Stimulated activated naive CD8-positive, alpha-beta T cell treated with anti-CD3 and anti-CD28 coated beads, Interleukin-15, Interleukin-2, amounts not matched to agents 100 ng/mL and 50 ng/mL, for 24 hours (primary cell): ENCODE results near the gene EPOP.

Experiments
- H3K27ac Mint-ChIP-seq: one replicate; pipeline ENCODE4 v1.8.0; 2021; ENCODE audit warnings: mild to moderate bottlenecking, mixed read lengths
- H3K27me3 Mint-ChIP-seq: one replicate; pipeline ENCODE4 v1.8.0; 2021; ENCODE audit warnings: mixed read lengths
- H3K36me3 Mint-ChIP-seq: one replicate; pipeline ENCODE4 v1.8.0; 2021; ENCODE audit warnings: low read depth, mixed read lengths
- H3K4me1 Mint-ChIP-seq: one replicate; pipeline ENCODE4 v1.8.0; 2021; ENCODE audit warnings: low read depth, mixed read lengths
- H3K4me3 Mint-ChIP-seq: one replicate; pipeline ENCODE4 v1.8.0; 2021; ENCODE audit warnings: mild to moderate bottlenecking, mixed read lengths
- H3K9me3 Mint-ChIP-seq: one replicate; pipeline ENCODE4 v1.8.0; 2021; ENCODE audit warnings: mixed read lengths

The EPOP gene

DNA sequence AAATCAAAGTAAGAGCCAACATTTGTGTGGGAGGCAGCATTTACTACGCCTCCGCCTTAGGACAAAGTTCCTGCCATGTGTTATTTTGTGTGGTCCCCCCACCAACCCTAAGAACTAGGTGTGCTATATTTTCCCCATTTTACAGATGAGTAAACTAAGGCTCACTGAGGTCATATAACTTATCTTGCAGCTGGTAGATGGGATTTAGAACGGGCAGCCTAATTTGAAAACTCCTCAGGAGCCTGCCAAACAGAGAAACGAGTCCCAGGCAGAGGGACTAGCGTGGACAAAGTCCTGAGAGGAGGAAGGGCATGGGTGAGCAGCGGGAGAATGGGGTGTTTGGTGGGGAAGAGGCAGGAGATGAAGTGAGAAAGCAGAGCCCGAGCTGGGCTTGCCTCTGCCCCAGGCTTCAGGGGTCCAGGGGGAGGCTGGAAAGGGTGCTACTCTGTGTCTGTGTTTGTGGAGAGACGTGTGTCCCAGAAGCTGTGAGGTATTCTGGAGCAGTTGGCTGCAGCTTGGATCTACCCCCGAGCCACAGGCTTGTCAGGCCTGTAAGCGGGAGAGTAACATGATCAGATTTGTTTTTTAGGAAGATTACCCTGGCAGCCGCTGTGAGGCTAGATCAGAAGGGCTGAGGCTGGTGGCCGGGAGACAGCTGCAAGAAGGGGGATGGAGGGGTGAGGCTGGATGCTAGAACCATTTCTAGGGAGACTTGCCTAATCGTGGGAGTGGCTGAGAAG, 35.3 kb upstream of the EPOP start:
- no peak overlapping the region for H3K4me3 Mint-ChIP-seq
- no peaks in the 10 kb centered on the region for H3K9me3 Mint-ChIP-seq
- no peaks in the 10 kb centered on the region for H3K27me3 Mint-ChIP-seq
- H3K27ac Mint-ChIP-seq: peak overlapping the region; percentile 77
- peaks cover 67% of the 10 kb centered on the region for H3K36me3 Mint-ChIP-seq
- H3K4me1 Mint-ChIP-seq: peaks cover 66% of the 10 kb centered on the region

DNA sequence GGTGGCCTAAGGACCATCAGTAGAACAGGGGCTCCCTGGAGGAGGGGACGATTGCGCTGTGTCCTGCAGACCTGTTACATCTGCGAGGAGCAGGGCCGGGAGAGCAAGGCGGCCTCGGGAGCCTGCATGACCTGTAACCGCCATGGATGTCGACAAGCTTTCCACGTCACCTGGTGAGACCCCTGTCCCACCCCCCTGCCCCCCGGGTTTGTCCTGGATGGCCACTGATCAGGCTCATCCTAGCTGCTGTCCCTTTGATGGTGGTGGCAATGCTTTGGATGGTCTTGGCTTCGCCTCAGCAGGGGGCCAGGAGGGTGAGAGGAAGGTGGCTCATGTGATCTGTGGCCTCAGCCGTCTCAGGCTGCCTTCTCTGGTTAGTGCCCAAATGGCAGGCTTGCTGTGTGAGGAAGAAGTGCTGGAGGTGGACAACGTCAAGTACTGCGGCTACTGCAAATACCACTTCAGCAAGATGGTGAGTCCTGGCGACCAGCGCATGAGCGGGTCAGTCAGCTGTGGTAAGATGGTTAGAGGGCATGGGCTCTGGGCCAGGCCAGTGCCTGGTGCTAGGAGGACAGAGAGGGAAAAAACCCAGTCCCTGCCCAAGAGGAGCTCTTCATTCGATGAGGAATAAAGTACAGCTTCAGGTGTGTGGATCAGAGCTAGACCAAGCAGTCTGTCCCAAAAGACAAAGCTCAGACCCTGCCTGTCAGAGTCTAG, 34.5 kb upstream of the EPOP start:
- Mint-ChIP-seq H3K4me1 (peaks cover 61% of the 10 kb centered on the region), H3K4me3 (no peak overlapping the region)

DNA sequence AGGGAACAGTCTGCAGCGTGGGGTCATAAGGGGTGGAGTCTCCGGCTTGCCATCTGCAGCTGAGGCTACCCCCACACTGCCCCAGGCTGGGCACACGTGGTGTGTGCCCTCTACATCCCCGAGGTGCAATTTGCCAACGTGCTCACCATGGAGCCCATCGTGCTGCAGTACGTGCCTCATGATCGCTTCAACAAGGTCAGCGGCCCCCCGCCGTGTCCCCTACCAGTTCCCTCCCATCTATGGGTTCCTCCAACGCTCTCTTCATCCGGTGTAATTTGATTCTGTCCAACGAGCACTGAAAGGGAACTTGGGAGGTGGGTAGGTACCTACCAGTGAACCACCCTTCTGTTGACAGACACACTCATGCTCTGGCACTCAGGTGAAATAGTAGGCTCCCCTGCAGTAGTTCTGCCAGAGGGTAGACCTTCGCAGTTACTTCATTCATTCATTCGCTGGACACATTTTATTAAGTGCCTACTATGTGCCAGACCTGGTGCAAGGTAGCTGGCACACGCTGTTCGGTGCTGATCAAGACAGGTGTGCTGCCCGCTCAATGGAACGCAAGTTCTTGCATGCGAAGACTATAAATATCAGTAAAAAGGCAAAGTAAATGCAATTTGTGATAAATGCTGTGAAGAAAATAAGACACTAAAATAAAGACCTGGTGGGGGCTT, 33.1 kb upstream of the EPOP start:
- no peaks in the 10 kb centered on the region for H3K27me3 Mint-ChIP-seq
- peak overlapping the region; percentile 97 for H3K4me3 Mint-ChIP-seq
- H3K9me3 Mint-ChIP-seq: no peaks in the 10 kb centered on the region
- H3K36me3 Mint-ChIP-seq: peaks cover 61% of the 10 kb centered on the region
- H3K4me1 Mint-ChIP-seq: peaks cover 59% of the 10 kb centered on the region
- H3K27ac Mint-ChIP-seq: peak overlapping the region; percentile 96

More for the DNA sequence above, 34.5 kb upstream of the EPOP start:
- no peaks in the 10 kb centered on the region for H3K9me3 Mint-ChIP-seq
- H3K27ac Mint-ChIP-seq: peak overlapping the region; percentile 77
- H3K27me3 Mint-ChIP-seq: no peaks in the 10 kb centered on the region
- peaks cover 64% of the 10 kb centered on the region for H3K36me3 Mint-ChIP-seq

DNA sequence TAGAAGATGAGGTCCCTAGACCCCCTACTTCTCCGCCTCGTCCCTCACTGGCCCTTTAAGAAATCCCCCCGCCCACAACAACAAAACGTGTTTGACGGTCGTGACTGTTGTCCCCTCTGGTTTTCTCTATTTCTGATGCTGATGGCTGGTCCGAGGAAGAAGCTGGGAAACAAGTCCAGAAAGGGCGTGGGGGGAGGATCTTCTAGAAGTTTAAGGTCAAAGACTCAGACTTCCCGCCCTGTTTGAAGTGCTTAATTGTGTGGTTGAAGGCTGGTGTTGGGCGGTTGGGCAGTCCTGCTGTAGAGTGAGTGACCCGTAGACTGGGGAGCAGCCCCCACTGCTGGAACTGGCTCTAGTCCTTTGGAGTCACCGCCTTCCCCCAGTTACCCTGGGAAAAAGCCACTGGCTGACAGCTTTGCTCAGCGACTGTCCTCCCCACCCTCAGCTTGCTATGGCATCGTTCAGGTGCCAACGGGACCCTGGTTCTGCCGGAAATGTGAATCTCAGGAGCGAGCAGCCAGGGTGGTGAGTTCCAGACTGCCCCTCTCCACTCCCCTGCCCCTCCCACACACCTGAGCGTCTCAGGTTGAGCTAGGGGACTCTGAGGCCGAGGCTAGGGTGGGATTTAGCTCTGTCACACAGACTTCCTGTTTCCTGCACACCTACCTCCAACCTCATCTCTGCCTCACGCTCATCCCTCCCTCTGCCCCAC, 31.9 kb upstream of the EPOP start:
- Mint-ChIP-seq H3K4me1 (peaks cover 60% of the 10 kb centered on the region), H3K9me3 (no peaks in the 10 kb centered on the region), H3K36me3 (peaks cover 60% of the 10 kb centered on the region), H3K27ac (peak overlapping the region; percentile 96), H3K27me3 (no peaks in the 10 kb centered on the region), H3K4me3 (peak overlapping the region; percentile 97)

DNA sequence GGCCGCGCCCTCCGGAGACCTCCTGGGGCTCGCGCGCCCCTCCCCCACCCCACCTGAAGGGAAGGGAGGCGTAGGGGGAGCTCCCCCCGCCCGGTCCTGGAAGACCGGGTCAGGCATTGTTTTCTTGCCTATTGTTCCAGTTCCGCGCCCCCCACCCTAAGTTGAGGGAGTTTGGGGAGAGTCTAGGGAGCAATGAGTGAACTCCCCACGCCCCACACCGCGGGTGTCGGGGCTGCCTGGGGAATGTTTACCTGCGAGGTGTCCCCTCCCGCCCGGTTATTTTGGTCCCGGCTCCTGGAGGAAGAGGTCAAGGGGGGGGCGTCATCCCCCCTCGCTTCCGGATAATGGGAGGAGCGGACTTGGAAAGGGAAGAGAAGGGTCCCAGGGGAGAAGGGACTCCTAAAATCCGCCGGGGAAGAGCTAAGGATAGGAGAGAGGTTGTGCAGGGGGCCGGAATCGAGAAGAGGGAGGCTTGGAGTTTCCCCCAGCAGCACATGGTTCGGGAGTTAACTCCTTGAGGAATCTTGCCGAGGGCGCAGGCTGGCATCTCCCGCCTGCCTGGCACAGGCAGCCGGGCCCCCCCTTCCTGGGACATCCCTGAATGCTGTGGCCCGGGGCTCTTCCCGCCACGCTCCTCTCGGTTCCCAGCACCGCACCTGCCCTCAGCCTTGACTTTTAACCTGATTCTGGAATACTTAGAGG, 31.2 kb upstream of the EPOP start:
- H3K4me3 Mint-ChIP-seq: peak overlapping the region; percentile 97
- no peaks in the 10 kb centered on the region for H3K9me3 Mint-ChIP-seq
- peak overlapping the region; percentile 96 for H3K27ac Mint-ChIP-seq
- H3K27me3 Mint-ChIP-seq: no peaks in the 10 kb centered on the region
- peaks cover 53% of the 10 kb centered on the region for H3K36me3 Mint-ChIP-seq
- peaks cover 60% of the 10 kb centered on the region for H3K4me1 Mint-ChIP-seq

DNA sequence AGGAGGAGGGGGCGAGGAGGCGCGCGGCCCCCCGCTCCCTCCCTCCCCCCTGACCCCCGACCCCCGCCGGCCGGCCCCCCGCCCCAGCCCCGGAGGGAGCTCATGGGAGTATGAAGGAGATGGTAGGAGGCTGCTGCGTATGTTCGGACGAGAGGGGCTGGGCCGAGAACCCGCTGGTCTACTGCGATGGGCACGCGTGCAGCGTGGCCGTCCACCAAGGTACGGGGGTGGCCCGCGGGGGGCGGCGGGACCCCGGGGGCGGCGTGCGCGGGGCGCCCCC, 30.7 kb upstream of the EPOP start:
- Mint-ChIP-seq H3K9me3 (no peaks in the 10 kb centered on the region), H3K27me3 (no peaks in the 10 kb centered on the region), H3K4me3 (peak overlapping the region; percentile 97), H3K27ac (no peak overlapping the region), H3K4me1 (peaks cover 59% of the 10 kb centered on the region), H3K36me3 (peaks cover 48% of the 10 kb centered on the region)

DNA sequence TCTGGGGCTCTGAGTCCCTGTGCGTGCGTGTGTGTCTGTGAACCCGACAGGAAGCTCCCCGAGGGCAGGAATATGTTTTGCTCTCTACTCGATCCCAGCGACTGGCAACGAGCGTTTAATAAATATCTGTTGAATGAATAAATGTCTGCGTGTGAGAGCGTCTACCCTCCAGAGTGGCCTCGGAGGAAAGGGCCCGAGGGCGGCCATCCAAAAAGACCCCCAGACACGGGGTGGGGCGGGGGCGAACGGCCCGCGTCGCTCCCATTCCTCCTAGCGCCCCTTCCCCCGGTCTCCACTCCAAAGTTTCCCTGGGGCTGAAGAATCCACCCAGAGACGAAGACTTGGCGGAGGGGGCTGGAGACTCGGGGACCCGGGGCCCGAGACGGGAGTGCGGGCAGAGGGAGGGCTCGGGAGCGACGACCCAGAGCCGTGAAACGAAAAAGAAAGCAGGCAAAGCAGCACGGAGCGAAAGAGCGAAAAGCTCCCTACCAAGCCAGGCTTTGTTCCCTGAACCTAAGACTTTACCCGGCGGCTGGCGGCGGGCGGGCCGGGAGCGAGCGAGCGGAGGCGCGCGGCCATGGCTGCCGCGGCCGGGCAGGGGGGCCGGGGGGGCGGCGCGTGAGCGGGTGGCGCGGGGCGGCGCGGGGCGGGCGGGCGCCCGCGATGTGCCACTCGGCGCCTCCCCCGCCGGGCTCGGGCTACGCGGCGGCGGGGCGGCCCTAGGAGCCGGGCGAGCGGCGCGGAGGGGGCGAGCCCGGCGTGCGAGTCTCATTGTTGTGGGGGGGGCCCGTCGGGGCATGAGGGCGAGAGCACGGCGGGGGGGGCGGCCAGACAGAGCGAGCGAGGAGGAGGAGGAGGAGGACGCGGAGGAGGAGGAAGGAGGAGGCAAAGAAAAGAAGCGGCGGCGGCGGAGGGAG, 30.1 kb upstream of the EPOP start, which contains the start of gene MLLT6:
MLLT6 (plus strand) TSS at position 668 of the 917 bp plus-strand sequence. CDS start 360 bp downstream, outside the sequence.
- H3K4me1 Mint-ChIP-seq: peaks cover 59% of the 10 kb centered on the region
- H3K36me3 Mint-ChIP-seq: peaks cover 46% of the 10 kb centered on the region
- peak within 1 kb of the TSS; percentile 100 for H3K4me3 Mint-ChIP-seq
- no peaks in the 10 kb centered on the region for H3K27me3 Mint-ChIP-seq
- H3K9me3 Mint-ChIP-seq: peaks cover 3% of the 10 kb centered on the region
- peak within 1 kb of the TSS; percentile 100 for H3K27ac Mint-ChIP-seq

DNA sequence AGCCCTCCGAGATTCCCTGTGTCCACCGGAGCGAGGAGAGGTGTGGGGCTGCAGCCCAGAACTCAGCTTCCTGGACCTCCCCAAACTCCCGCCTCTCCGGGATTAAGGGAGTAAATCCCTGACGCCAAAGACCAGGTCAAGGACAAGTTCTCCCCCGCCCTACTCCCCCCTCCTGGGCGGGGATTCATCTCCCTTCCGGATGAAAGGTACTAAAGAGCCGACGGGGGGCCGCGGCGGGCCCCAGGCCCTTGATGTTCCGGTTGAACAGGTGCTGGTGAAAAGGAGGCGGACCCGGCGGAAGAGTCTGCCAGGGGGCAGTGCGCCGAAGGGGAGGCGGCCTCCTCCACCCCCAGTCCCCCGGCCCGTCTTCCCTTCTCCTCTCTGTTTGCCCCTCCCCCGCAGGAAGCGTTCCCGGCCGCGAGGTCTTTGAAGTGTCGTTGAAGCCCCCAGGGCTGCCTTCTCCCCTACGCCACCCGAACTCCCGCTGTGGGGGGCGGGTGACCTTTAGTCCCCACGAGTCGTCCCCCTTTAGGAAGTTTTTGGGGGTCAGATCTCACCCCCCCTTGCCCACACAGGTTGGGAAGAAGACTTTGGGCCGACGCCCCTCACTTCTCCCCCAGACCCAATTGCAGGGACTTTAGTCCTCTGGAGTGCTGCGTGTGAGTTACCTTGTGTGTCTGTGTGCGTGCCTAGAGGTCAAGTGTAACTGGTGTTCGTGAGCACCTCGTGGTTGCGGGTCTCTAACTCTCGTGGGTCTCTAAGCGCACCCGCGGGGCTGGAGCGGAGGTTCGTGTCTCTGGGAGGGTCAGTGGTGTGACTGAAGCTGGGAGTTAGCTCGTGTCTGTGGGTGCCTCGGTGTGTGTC, 29.2 kb upstream of the EPOP start:
- Mint-ChIP-seq H3K27me3 (no peaks in the 10 kb centered on the region), H3K4me1 (peaks cover 60% of the 10 kb centered on the region), H3K9me3 (peaks cover 3% of the 10 kb centered on the region), H3K36me3 (peaks cover 40% of the 10 kb centered on the region), H3K27ac (peak overlapping the region; percentile 100), H3K4me3 (peak overlapping the region; percentile 100)

DNA sequence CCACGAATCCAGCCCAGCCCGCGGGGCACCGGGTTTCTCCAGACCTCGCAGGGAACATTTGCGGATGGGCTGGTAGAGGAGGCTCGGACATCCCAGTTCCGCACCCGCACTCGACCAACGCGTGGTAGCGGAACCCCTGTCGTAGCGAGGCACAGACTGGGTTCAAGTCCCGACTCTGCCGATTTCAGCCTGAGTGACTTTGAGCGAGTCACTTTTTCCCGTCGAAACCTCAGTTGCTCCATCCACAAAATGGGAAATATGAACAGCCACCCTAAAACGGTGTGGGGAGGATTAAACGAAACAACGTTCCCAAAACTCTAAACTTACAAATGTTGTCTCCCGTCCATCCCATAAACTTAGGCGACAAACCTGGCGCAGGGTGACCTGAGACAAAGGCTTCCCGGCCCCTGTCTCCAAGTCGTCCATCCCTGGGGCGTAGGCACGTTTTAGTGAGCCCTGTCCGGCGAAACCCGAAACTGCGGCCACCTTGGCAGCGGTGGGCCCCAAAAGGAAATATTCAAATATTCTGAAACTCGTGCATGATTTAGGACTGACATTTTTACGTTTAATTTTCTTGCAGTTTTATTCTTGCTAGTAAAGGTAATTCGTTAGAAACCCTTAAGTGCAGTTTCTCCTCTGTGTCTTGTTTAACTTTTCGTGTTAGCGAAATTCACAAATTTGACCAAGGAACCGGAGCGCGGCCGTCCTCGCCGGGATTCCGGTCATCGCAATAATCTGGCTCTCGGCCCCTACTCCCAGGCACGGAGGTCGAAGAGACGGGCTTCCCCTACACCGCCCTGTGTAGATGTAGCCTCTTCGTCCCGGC, 28.4 kb upstream of the EPOP start:
- Mint-ChIP-seq H3K4me1 (peaks cover 59% of the 10 kb centered on the region), H3K36me3 (peaks cover 36% of the 10 kb centered on the region), H3K4me3 (peak overlapping the region; percentile 100), H3K27ac (peak overlapping the region; percentile 100), H3K27me3 (no peaks in the 10 kb centered on the region), H3K9me3 (peaks cover 3% of the 10 kb centered on the region)

DNA sequence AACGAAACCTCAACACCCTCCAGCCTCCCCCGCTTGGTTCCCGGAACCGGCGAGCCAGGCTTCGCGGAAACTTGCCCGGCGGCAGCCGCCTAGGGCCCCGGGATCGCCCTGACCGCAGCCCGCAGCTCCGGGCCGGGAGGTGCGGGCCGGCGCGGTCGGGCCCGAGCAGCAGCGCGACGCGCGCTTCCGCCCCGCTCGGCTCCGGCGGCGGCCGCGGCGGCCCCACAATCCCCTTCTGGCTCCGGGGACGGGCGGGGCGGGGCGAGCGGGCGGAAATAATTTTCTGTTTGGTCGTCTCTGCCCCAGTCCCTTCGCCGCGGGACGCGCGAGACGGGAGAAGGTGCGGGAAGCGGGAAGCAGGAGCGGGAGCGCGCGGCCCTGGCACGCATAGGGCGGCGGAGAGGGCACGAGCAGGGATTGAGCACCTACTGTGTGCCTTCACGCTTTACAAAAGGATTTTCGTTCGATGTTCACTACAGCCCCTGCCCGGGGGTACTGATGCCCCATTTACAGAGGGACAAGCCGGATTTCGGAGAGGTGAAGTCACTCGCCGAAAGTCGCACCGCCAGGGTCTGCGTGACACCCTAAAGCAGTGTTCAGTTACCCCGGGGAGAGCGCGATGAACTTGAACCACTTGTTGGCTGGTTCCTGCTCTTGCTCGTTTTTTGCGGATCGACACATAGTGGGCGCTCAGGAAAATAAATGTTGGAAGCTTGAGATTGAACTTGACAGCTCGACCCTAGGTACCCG, 27.6 kb upstream of the EPOP start:
- H3K27ac Mint-ChIP-seq: peak overlapping the region; percentile 100
- H3K27me3 Mint-ChIP-seq: no peaks in the 10 kb centered on the region
- H3K4me3 Mint-ChIP-seq: peak overlapping the region; percentile 100
- H3K9me3 Mint-ChIP-seq: peaks cover 3% of the 10 kb centered on the region
- H3K4me1 Mint-ChIP-seq: peaks cover 56% of the 10 kb centered on the region
- peaks cover 28% of the 10 kb centered on the region for H3K36me3 Mint-ChIP-seq

DNA sequence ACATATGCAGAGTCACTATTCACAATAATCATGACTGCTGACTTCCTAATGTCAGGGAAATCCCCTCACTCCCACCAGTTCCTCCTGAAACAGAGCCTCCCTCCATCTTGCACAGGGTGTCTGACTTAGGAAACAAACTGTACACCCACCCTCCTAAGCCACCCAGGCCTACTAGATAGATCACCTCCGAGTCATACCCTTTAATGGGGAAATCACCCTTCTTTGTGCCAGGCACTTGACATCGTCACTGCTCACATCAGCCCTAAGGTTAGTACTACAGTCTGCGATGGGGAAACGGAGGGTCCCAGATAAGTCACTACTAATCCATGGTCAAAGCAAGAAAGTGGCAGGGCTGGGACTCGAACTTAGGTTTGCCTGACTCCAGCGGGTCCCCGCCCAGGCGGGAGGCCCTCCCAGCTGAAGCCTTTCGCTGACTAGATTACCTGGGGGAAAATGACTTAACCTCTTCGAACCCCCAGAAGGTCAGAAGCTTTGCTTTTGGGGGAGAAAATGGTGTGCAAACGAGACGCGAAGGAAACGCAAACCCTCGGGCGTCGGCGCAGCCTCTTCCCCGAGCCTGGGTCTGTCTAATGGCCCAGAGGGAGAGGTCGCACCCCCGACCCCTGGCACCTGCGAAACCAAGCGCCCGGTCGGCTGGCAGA, 26.9 kb upstream of the EPOP start:
- peak overlapping the region; percentile 82 for H3K4me3 Mint-ChIP-seq
- H3K27me3 Mint-ChIP-seq: no peaks in the 10 kb centered on the region
- peaks cover 24% of the 10 kb centered on the region for H3K36me3 Mint-ChIP-seq
- peaks cover 3% of the 10 kb centered on the region for H3K9me3 Mint-ChIP-seq
- peaks cover 58% of the 10 kb centered on the region for H3K4me1 Mint-ChIP-seq
- peak overlapping the region; percentile 100 for H3K27ac Mint-ChIP-seq
